ENCODE results near the gene SLC39A11. TPM values are rescaled to one million over a fixed set of nuclear protein-coding genes. Genes with fewer than 3 reads are reported as not detected.

The SLC39A11 gene
- polyA plus RNA-seq, 1 donor from 2014 or later = 8.0 TPM

DNA sequence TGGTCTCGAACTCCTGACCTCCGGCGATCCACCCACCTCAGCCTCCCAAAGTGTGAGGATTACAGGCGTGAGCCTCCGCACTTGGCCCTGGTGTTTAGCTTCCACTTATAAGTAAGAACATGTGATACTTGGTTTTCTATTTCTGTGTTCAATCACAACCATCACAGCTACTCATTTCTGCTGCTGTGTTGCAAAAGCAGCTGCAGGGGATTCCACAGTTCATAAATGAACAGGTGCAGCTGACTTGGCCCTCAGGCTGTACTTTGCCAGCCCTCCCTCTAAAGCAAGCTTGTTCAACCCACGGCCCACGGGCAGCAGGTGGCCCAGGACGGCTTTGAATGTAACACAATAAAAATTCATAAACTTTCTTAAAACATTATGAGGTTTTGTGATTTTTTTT lies 79.2 kb downstream of the SLC39A11 start:
- H3K9ac ChIP-seq (ENCODE audit: low read length) = no peak overlapping the region

DNA sequence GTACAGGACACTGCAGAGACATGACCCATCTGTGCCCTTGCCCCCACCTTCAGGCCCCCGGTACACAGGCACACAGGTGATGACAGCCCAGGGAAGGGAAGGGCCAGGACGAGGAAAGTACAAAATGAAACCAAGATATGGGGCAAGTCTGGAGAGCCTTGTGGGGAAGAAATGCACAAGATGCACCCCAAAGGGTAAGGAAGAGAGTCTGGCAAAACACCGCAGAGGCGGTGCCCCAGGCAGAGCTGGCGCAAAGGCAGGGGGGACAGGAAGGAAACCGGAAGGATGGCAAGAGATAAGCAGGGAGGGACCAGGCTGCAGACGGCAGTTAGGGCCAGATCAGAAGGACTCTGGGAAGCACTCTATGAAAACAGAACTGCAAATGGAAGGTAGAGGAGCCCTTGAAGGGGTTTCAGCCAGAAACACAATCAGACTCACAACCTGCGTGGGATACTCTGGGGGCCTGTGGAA lies 81.4 kb downstream of the SLC39A11 start:
- Histone ChIP-seq H3F3A (ENCODE audit: insufficient read depth, low read length, poor library complexity, severe bottlenecking) (no peaks in the 10 kb centered on the region), H2AFZ (ENCODE audit: low read depth, low read length) (no peak overlapping the region), H3K9me2 (ENCODE audit: insufficient read depth, low read length) (no peaks in the 10 kb centered on the region), H4K20me1 (ENCODE audit: insufficient read depth) (no peaks in the 10 kb centered on the region), H3K36me3 (ENCODE audit: insufficient read depth, low read length) (no peaks in the 10 kb centered on the region), H3K27me3 (ENCODE audit: insufficient read depth, low read depth, low read length) (no peaks in the 10 kb centered on the region), H3K27ac (ENCODE audit: low read length) (no peak overlapping the region), H3K79me2 (replicated peaks; ENCODE audit: insufficient read depth, low read length) (no peaks in the 10 kb centered on the region), H3K4me3 (ENCODE audit: low read length) (no peak overlapping the region), H3K9me3 (ENCODE audit: low read length) (no peaks in the 10 kb centered on the region), H3K4me2 (ENCODE audit: low read length) (no peak overlapping the region), H3K9ac (ENCODE audit: low read length) (no peak overlapping the region)
- TF ChIP-seq TAF1 (IDR thresholded peaks at IDR 0.05; ENCODE audit: low read depth) = no peak
- TF ChIP-seq, protein P1, sequence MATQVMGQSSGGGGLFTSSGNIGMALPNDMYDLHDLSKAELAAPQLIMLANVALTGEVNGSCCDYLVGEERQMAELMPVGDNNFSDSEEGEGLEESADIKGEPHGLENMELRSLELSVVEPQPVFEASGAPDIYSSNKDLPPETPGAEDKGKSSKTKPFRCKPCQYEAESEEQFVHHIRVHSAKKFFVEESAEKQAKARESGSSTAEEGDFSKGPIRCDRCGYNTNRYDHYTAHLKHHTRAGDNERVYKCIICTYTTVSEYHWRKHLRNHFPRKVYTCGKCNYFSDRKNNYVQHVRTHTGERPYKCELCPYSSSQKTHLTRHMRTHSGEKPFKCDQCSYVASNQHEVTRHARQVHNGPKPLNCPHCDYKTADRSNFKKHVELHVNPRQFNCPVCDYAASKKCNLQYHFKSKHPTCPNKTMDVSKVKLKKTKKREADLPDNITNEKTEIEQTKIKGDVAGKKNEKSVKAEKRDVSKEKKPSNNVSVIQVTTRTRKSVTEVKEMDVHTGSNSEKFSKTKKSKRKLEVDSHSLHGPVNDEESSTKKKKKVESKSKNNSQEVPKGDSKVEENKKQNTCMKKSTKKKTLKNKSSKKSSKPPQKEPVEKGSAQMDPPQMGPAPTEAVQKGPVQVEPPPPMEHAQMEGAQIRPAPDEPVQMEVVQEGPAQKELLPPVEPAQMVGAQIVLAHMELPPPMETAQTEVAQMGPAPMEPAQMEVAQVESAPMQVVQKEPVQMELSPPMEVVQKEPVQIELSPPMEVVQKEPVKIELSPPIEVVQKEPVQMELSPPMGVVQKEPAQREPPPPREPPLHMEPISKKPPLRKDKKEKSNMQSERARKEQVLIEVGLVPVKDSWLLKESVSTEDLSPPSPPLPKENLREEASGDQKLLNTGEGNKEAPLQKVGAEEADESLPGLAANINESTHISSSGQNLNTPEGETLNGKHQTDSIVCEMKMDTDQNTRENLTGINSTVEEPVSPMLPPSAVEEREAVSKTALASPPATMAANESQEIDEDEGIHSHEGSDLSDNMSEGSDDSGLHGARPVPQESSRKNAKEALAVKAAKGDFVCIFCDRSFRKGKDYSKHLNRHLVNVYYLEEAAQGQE (IDR thresholded peaks at IDR 0.05; ENCODE audit: borderline replicate concordance) = no peak
- TF ChIP-seq RAD21 (conservative IDR thresholded peaks at IDR 0.05) = no peak
- no peak for TF ChIP-seq POLR2AphosphoS5 (IDR thresholded peaks at IDR 0.05)
- TF ChIP-seq, protein P2, sequence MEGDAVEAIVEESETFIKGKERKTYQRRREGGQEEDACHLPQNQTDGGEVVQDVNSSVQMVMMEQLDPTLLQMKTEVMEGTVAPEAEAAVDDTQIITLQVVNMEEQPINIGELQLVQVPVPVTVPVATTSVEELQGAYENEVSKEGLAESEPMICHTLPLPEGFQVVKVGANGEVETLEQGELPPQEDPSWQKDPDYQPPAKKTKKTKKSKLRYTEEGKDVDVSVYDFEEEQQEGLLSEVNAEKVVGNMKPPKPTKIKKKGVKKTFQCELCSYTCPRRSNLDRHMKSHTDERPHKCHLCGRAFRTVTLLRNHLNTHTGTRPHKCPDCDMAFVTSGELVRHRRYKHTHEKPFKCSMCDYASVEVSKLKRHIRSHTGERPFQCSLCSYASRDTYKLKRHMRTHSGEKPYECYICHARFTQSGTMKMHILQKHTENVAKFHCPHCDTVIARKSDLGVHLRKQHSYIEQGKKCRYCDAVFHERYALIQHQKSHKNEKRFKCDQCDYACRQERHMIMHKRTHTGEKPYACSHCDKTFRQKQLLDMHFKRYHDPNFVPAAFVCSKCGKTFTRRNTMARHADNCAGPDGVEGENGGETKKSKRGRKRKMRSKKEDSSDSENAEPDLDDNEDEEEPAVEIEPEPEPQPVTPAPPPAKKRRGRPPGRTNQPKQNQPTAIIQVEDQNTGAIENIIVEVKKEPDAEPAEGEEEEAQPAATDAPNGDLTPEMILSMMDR (IDR thresholded peaks at IDR 0.05; ENCODE audit: poor library complexity, severe bottlenecking) = no peak
- TF ChIP-seq EZH2 (IDR thresholded peaks at IDR 0.05; ENCODE audit: borderline replicate concordance, insufficient read depth, low read length, poor library complexity, severe bottlenecking) = no peak
- no peak for TF ChIP-seq EP300 (conservative IDR thresholded peaks at IDR 0.05; ENCODE audit: poor library complexity, severe bottlenecking)

More for the DNA sequence above, 79.2 kb downstream of the SLC39A11 start:
- no peaks in the 10 kb centered on the region for H4K20me1 ChIP-seq (ENCODE audit: insufficient read depth)
- H3K36me3 ChIP-seq (ENCODE audit: insufficient read depth, low read length) = no peaks in the 10 kb centered on the region
- H2AFZ ChIP-seq (ENCODE audit: low read depth, low read length) = no peak overlapping the region
- H3K27ac ChIP-seq (ENCODE audit: low read length) = no peak overlapping the region
- no peaks in the 10 kb centered on the region for H3K27me3 ChIP-seq (ENCODE audit: insufficient read depth, low read depth, low read length)
- no peaks in the 10 kb centered on the region for H3K79me2 ChIP-seq (replicated peaks; ENCODE audit: insufficient read depth, low read length)
- no peaks in the 10 kb centered on the region for H3K9me3 ChIP-seq (ENCODE audit: low read length)
- H3K4me2 ChIP-seq (ENCODE audit: low read length) = no peak overlapping the region
- no peak for TF ChIP-seq POLR2AphosphoS5 (IDR thresholded peaks at IDR 0.05)
- TF ChIP-seq, protein P1 (IDR thresholded peaks at IDR 0.05; ENCODE audit: borderline replicate concordance) = no peak
- TF ChIP-seq EZH2 (IDR thresholded peaks at IDR 0.05; ENCODE audit: borderline replicate concordance, insufficient read depth, low read length, poor library complexity, severe bottlenecking) = no peak
- TF ChIP-seq SMC3 (conservative IDR thresholded peaks at IDR 0.05; ENCODE audit: poor library complexity) = no peak
- TF ChIP-seq TAF1 (IDR thresholded peaks at IDR 0.05; ENCODE audit: low read depth) = no peak
- TF ChIP-seq MXI1 (conservative IDR thresholded peaks at IDR 0.05; ENCODE audit: poor library complexity, severe bottlenecking) = no peak
- TF ChIP-seq EP300 (conservative IDR thresholded peaks at IDR 0.05; ENCODE audit: poor library complexity, severe bottlenecking) = no peak
- TF ChIP-seq RAD21 (conservative IDR thresholded peaks at IDR 0.05) = no peak
- TF ChIP-seq, protein P2 (IDR thresholded peaks at IDR 0.05; ENCODE audit: poor library complexity, severe bottlenecking) = no peak
- H3K4me3 ChIP-seq (ENCODE audit: low read length) = no peak overlapping the region
- H3F3A ChIP-seq (ENCODE audit: insufficient read depth, low read length, poor library complexity, severe bottlenecking) = no peaks in the 10 kb centered on the region
- no peaks in the 10 kb centered on the region for H3K9me2 ChIP-seq (ENCODE audit: insufficient read depth, low read length)
